NAMALWA (cell line): ENCODE measurements around the gene CYLD.

Experiments
- DNase-seq: peaks from one replicate; pipeline ENCODE4 v3.0.0-alpha.2; 2015; ENCODE audit warnings: low spot score

The CYLD gene

DNA sequence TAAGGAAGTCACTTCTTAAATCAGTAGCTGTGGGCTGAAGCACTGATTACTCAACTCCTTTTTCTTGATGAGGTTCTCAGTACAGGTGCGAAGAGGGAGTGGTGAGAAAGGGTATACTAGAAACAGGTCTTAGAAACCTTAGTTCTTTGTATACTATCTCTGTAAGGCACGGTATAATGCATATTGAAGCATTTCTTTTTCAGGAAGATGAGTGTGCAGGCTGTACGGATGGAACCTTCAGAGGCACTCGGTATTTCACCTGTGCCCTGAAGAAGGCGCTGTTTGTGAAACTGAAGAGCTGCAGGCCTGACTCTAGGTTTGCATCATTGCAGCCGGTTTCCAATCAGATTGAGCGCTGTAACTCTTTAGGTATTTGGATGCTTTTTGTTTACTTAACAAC is 39.2 kb downstream of the CYLD start:
- DNase-seq: no peak

- DNase-seq: no peak
Observed at GRCh38 chr16:50781518-50781917, 39.6 kb downstream of the CYLD start.

- DNase-seq: no peak
Observed at GRCh38 chr16:50789757-50790156, 47.9 kb downstream of the CYLD start.

DNA sequence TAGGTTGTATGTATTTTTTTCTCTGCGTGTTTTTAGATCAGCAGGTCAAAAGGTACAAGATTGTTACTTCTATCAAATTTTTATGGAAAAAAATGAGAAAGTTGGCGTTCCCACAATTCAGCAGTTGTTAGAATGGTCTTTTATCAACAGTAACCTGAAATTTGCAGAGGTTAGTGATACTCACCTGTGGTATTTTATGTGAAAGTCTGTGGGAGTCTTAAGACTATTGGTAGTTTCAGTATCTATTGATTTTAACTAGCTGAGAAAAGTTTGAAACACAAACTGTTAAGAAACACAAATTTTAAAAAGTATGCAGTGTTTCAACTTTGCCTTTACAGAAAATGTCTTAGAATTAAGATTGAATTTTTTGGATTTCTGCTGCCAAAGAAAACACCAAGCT is 49.6 kb downstream of the CYLD start:
- no peak for DNase-seq

DNA sequence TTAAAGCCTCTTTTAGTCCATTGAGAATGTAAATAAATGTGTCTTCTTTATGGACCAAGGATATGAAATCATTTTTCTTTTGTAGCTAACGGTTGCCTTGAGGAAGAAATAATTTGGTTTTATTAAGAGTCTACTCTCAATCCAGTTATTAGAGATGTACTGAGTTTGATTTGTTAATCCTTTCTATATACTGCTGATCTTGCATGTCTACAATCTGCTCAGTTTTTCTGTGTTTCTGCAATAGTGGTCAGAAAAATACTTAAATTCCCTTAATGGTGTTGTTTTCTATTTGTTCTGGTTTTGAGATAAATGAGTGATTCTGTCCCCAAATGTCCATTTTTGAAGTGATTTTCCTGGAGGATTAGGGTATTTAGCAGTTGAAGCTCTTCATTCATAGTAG is 54.9 kb downstream of the CYLD start:
- no peak for DNase-seq

GRCh38 chr16:50797456-50797855 is 55.6 kb downstream of the CYLD start:
- DNase-seq: no peak

- no peak for DNase-seq
Observed at GRCh38 chr16:50800074-50800473, 58.2 kb downstream of the CYLD start.

- no peak for DNase-seq
Observed at GRCh38 chr16:50801036-50801435, 59.1 kb downstream of the CYLD start.

DNA sequence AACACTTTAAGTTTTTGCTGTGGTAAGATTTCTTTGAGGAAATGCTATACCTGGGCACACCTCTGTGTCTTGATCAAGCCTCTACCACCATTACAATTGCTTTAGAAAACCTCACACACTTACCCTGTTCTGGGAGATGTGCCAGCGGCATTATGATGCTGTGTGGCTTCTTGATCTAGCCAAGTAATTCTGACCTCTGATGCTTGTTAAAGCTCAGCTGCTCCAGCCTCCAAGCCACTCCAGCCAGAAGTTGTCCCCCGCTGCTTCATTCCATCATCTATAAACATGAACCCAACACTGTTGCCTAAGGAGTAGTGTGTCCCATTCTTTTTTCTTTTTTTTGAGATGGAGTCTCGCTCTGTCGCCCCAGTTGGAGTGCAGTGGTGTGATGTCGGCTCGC is 60.1 kb downstream of the CYLD start:
- DNase-seq: no peak

DNA sequence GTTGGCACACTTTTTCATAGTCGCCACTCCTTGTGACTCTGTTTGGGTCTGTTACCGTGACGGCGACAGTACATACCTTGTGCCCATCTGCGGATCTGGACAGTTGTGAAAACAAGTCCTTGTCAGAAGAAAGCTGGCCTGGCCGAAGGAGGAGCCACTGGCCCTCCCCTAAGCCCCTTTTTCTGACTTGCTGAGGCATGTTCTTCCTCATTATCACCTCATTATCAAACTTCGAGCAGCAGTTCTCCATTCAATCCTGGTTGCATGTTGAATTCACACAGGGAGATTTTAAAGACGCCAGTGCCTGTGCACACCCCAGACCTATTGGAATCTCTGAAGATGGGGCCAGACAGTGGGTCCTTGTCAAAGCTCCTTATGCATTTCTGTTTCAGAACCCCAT is 61.1 kb downstream of the CYLD start:
- DNase-seq: no peak

DNA sequence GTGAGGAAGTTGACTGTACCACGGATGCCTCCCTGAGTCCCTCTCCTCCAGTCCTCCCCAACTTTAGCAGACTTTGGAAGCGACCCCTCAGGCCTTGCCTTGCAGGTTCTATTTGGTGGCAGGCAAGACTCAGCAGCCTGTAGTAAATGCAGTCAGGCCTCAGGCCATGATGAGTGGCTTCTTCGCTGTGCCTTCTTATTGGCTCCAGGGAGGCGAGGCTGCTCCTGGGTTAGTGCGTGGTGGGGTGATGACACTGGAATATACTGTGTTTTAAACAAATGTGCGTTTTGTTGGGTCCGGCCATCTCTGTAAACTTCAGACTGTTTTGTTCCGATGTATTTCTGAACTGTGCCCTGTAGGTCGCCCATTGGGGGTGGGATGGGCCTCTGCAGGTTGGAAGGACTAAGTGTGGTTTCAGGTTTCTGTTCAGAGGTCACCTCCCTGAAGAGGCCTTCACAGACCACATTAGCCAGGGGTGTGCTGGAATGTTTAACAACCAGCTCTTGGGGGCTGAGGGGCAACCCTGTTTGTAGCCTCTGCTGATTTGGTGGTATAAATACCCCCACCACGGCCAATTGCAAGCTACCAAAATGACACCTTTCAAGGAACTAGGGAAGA is 62.5 kb downstream of the CYLD start:
- no peak for DNase-seq

GRCh38 chr16:50806099-50807062 is 64.5 kb downstream of the CYLD start:
- DNase-seq: peak; percentile 93

- no peak for DNase-seq
Observed at GRCh38 chr16:50808929-50809538, 67.1 kb downstream of the CYLD start.

DNA sequence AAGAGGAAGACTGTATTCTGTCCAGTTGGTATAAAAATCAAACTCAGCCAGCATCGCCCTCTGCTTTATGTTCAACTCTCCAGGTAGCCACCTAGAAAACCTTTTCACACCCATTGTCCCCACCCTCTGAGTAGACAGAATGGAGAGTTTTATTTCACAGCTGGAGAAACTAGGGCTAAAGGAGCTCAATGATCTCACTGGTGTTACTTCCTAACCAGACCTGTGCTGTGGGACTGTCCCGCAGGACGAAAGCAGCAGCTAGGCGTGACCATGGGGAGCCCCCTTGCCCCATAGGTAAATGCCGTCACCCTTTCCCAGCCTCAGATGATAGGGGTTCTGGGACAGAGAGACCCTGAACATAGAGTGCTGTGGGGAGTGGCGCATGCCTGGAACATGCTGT is 67.7 kb downstream of the CYLD start:
- DNase-seq: no peak

GRCh38 chr16:50810241-50810965 is 68.5 kb downstream of the CYLD start:
- DNase-seq: no peak

- no peak for DNase-seq
Observed at GRCh38 chr16:50812046-50812445, 70.2 kb downstream of the CYLD start.

GRCh38 chr16:50812876-50813466 is 71.1 kb downstream of the CYLD start:
- DNase-seq: no peak

GRCh38 chr16:50814052-50814451 is 72.2 kb downstream of the CYLD start:
- no peak for DNase-seq

- DNase-seq: no peak
Observed at GRCh38 chr16:50814541-50814940, 72.7 kb downstream of the CYLD start.

DNA sequence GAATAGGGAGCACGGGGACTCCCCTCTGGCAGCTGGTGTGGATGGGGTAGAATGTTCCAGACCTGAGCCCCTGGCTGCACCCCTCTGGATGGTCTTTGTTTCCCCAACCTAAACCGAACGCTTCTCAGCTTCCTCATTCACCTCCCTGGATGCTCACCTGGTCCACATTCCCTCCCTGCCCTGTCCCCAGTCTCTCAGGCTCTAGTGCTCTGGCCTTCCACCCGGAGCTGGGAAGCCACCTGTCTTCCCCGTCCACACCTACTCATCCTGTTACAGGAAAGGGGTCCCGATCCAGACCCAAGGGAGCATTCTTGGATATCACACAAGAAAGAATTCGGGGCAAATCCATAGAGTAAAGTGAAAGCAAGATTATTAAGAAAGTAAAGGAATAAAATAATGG is 73.5 kb downstream of the CYLD start:
- no peak for DNase-seq

DNA sequence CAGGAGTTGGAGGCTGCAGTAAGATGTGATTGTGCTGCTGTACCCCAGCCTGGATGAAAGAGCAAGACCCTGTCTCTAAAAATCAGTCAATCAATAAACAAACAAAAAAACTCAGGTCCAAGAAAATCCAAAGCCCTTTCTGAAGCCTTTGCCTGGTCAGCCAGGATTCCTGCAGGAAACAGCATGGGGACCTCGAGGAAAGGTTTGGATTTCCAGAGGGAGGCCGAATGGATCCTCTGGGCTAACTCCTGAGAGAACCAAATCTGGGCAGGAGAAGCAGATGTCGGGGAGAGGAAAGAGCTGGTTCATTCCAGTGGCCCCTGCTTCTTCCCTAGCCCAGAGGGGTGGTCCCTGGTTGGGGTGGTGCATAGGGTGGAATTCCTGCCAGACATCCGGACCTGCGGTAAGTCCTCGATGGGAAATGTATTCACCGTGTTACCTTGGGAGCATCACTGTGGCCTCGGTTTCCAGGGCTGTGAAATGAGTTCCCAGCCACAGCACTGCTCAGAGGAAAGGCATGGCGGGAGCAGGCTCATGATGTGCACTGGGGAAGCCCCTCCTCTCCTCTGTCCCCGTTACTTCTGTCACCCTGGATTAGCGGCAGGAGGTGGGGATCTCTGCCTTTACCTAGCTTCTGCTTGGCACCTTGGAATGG is 75.1 kb downstream of the CYLD start:
- no peak for DNase-seq

DNA sequence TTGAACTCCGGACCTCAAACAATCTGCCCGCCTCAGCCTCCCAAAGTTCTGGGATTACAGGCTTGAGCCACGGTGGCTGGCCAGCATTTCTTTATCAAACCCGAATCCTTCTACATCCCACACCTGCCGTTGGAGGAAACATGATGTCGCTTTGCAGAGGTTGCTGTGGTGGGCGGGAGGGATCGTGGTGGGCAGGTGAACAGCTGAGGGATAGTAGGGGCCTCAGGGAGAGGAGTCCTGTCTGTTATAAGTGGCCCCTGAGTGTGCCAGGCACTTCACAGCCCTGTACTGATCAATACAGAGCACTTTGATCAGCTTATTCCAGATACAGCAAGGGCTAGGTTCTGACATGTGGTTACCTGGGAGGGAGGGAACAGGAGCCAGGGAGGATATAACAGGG is 76.5 kb downstream of the CYLD start:
- DNase-seq: no peak
